ENCODE results near the gene FAHD1. TPM values are rescaled to one million over a fixed set of nuclear protein-coding genes. Genes with fewer than 3 reads are reported as not detected.

The FAHD1 gene
- total RNA-seq, 2 experiments from 2014 or later = 15.1 to 32.4 TPM

GRCh38 chr16:1831186-1832075 lies 4.4 kb downstream of the FAHD1 start:
- no peak for DNase-seq (ENCODE audit: low spot score)
- POLR2A ChIA-PET = no interaction called here
- intact Hi-C loops (cut with micrococcal nuclease; ENCODE audit: unreplicated experiment) = no loop called here
- Histone ChIP-seq H2AFZ (ENCODE audit: low read length) (no peak overlapping the region), H3K4me1 (ENCODE audit: insufficient read depth, low read length, poor library complexity, severe bottlenecking) (peaks cover 19% of the 10 kb centered on the region), H3K4me2 (ENCODE audit: low read length) (no peak overlapping the region), H3K79me2 (ENCODE audit: insufficient read depth, low read depth, low read length) (no peaks in the 10 kb centered on the region), H4K20me1 (ENCODE audit: insufficient read depth, low read length) (no peaks in the 10 kb centered on the region), H3K4me3 (ENCODE audit: low read depth, low read length, poor library complexity, severe bottlenecking) (no peak overlapping the region), H3K27ac (ENCODE audit: low read depth, low read length, poor library complexity, severe bottlenecking) (no peak overlapping the region), H3K36me3 (ENCODE audit: insufficient read depth, low read length) (no peaks in the 10 kb centered on the region), H3K9me2 (ENCODE audit: insufficient read depth, low read length) (no peaks in the 10 kb centered on the region), H3K9me3 (ENCODE audit: low read length) (no peaks in the 10 kb centered on the region)
- CTCF ChIA-PET (ENCODE audit: unreplicated experiment) = no interaction called here
- TF ChIP-seq CTCF (conservative IDR thresholded peaks at IDR 0.05; ENCODE audit: low read length) = no peak
- no peak for TF ChIP-seq EZH2phosphoT487 (IDR thresholded peaks at IDR 0.05; ENCODE audit: borderline replicate concordance, low read depth, low read length)
- BruUV-seq (replicated peaks) = no TSS peak

GRCh38 chr16:1832838-1833454 lies 5.9 kb downstream of the FAHD1 start:
- Histone ChIP-seq H2AFZ (ENCODE audit: low read length) (no peak overlapping the region), H3K4me3 (ENCODE audit: low read depth, low read length, poor library complexity, severe bottlenecking) (no peak overlapping the region), H3K79me2 (ENCODE audit: insufficient read depth, low read depth, low read length) (no peaks in the 10 kb centered on the region), H3K9me3 (ENCODE audit: low read length) (no peaks in the 10 kb centered on the region), H3K27ac (ENCODE audit: low read depth, low read length, poor library complexity, severe bottlenecking) (no peak overlapping the region), H4K20me1 (ENCODE audit: insufficient read depth, low read length) (no peaks in the 10 kb centered on the region), H3K9me2 (ENCODE audit: insufficient read depth, low read length) (no peaks in the 10 kb centered on the region), H3K4me2 (ENCODE audit: low read length) (no peak overlapping the region), H3K36me3 (ENCODE audit: insufficient read depth, low read length) (no peaks in the 10 kb centered on the region), H3K4me1 (ENCODE audit: insufficient read depth, low read length, poor library complexity, severe bottlenecking) (peaks cover 13% of the 10 kb centered on the region)
- no peak for TF ChIP-seq CTCF (conservative IDR thresholded peaks at IDR 0.05; ENCODE audit: low read length)
- TF ChIP-seq EZH2phosphoT487 (IDR thresholded peaks at IDR 0.05; ENCODE audit: borderline replicate concordance, low read depth, low read length) = no peak
- ChIA-PET CTCF (ENCODE audit: unreplicated experiment) (no interaction called here), POLR2A (no interaction called here)
- no peak for DNase-seq (ENCODE audit: low spot score)
- BruUV-seq (replicated peaks) = no TSS peak
- intact Hi-C loops (cut with micrococcal nuclease; ENCODE audit: unreplicated experiment) = no loop called here

- Histone ChIP-seq H3K4me1 (ENCODE audit: insufficient read depth, low read length, poor library complexity, severe bottlenecking) (peaks cover 3% of the 10 kb centered on the region), H3K27ac (ENCODE audit: low read depth, low read length, poor library complexity, severe bottlenecking) (no peak overlapping the region), H3K4me2 (ENCODE audit: low read length) (no peak overlapping the region), H4K20me1 (ENCODE audit: insufficient read depth, low read length) (no peaks in the 10 kb centered on the region), H3K9me2 (ENCODE audit: insufficient read depth, low read length) (no peaks in the 10 kb centered on the region), H3K9me3 (ENCODE audit: low read length) (no peaks in the 10 kb centered on the region), H3K36me3 (ENCODE audit: insufficient read depth, low read length) (no peaks in the 10 kb centered on the region), H3K4me3 (ENCODE audit: low read depth, low read length, poor library complexity, severe bottlenecking) (no peak overlapping the region), H2AFZ (ENCODE audit: low read length) (no peak overlapping the region), H3K79me2 (ENCODE audit: insufficient read depth, low read depth, low read length) (no peaks in the 10 kb centered on the region)
- no TSS peak for BruUV-seq (replicated peaks)
- TF ChIP-seq EZH2phosphoT487 (IDR thresholded peaks at IDR 0.05; ENCODE audit: borderline replicate concordance, low read depth, low read length) (no peak), CTCF (conservative IDR thresholded peaks at IDR 0.05; ENCODE audit: low read length) (no peak)
- CTCF ChIA-PET (ENCODE audit: unreplicated experiment) = no interaction called here
- POLR2A ChIA-PET = no interaction called here
- DNase-seq (ENCODE audit: low spot score) = no peak
- intact Hi-C loops (cut with micrococcal nuclease; ENCODE audit: unreplicated experiment) = no loop called here
Measured at GRCh38 chr16:1834096-1834495, 7.1 kb downstream of the FAHD1 start.
